Ovary (tissue), 9 donors: ENCODE measurements around the gene NAP1L5. TPM values are rescaled to one million over a fixed set of nuclear protein-coding genes. Genes with fewer than 3 reads are reported as not detected.

Source experiments
- DNase-seq, 5 donors: peaks; one replicate each; pipeline ENCODE4 v3.0.0-alpha.2; 2019 to 2020
- H3K27ac ChIP-seq, 2 donors: fragments of 200-600 bp; one replicate each; pipeline versions ENCODE4 v1.5.1 to v1.8.0; 2019 to 2022
- H3K27me3 ChIP-seq: fragments of 200-600 bp; one replicate; pipeline ENCODE4 v1.8.0; 2022
- H3K36me3 ChIP-seq: fragments of 200-600 bp; sonication (generic); one replicate; pipeline ENCODE4 v1.5.1; 2019
- H3K4me1 ChIP-seq: one replicate; pipeline ENCODE4 v1.8.1; 2013; ENCODE audit warnings: mild to moderate bottlenecking, moderate library complexity; ENCODE audit not compliant: insufficient read depth
- H3K4me3 ChIP-seq: fragments of 200-600 bp; sonication (generic); one replicate; pipeline ENCODE4 v1.5.1; 2017
- H3K9me3 ChIP-seq, 2 donors: fragments of 200-600 bp in 1 of 2; sonication (generic) in 1 of 2; one replicate each; pipeline versions ENCODE4 v1.5.1 to v1.8.1; 2013 to 2019; ENCODE audit warnings: mild to moderate bottlenecking in 1 of 2, moderate library complexity in 1 of 2
- EP300 ChIP-seq: sonication (generic); formaldehyde crosslinking; IDR thresholded peaks from one replicate; pipeline ENCODE4 v1.6.1; 2017; ENCODE audit warnings: antibody characterized with exemption
- POLR2A ChIP-seq: fragments of 450-650 bp; IDR thresholded peaks from one replicate; pipeline ENCODE4 v1.6.1; 2017; ENCODE audit warnings: antibody characterized with exemption, mild to moderate bottlenecking, moderate library complexity
- WGBS, 3 donors: extraction: QIAGEN DNeasy Blood & Tissue Kit in 1 of 3; methylation state at CpG; one replicate each; pipeline versions ENCODE4 v1.1.5 to v1.1.7; 2013 to 2017; 5-methylcytosine and 5-hydroxymethylcytosine counted together
- intact Hi-C, 4 donors: fragments of 100-400 bp; cut with DNase I; formaldehyde crosslinking; loops; one replicate each; pipeline versions ENCODE4 v1.11.0 to v1.15.1; 2022 to 2023
- polyA plus RNA-seq, 2 donors: library from polyadenylated mRNA; stranded (reverse); fragments of 200-250 nt in 1 of 2; fragments of 350-450 nt in 1 of 2; fragmentation: Illumina TruSeq in 1 of 2; extraction: RNeasy Lipid Tissue Mini Kit (QIAGEN cat#74804) in 1 of 2; gene quantifications; one replicate each; pipeline ENCODE4 v1.2.3, GENCODE V29; 2013 to 2014
- total RNA-seq, 7 donors: library from RNA; depleted of rRNA in 2 of 7; stranded (reverse); fragments of >200 nt in 2 of 7; fragmentation: NEBNext Ultra II Directional in 3 of 7; extraction: Animal tissue kit (Norgen Biotek cat#: 25700) in 3 of 7; gene quantifications; one replicate each; pipeline versions ENCODE4 v1.1.0 to v1.2.4, GENCODE V29; 2016 to 2023
- TF ChIP-seq, protein P1 (sequence below), 3 donors: fragments of 450-650 bp in 2 of 3; fragments of 200-600 bp in 1 of 3; IDR thresholded peaks; one replicate each; pipeline versions ENCODE4 v1.5.1 to v1.8.0; 2016 to 2022; ENCODE audit warnings: antibody characterized with exemption in 3 of 3, mild to moderate bottlenecking in 1 of 3
- donor health status: DM: no; HTN: no; CAD: no; lungs with moderate emphysema.
- donor health status: DM: no; HTN: no; CAD: no.
- donor health status: Bipolar disorder and iron deficiency.
- donor health status: DM: yes; HTN: yes; CAD: no.
- donor health status: DM: no; HTN: no; CAD: no.
- donor health status: DM: yes; HTN: yes; CAD: no.

NAP1L5 gene
- total and polyA plus RNA-seq, 9 donors = 7.6 to 18.3 (median 11.4) TPM

DNA sequence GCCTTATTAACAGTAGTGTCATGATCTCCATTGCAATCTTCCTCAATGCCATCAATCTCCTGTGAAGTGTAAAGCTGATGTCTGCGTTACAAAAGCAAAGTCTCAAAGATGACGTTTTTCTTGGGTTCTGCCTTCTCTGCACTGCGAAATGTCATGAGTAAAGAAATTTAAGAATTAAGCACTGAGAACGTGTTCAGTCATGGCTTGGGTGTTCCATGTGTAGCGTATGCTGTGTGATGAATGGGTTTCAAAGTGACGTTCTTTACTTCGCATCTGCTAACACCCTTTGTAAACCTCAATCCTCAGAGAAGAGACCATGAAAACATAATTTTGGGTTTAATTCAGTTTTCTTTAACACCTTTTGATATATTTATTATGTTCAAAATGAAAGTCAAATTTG is 999 bp downstream of the NAP1L5 start:
- Histone ChIP-seq H3K9me3 (no peaks in the 10 kb centered on the region), H3K4me1 (peaks cover 6% of the 10 kb centered on the region), H3K27me3 (no peaks in the 10 kb centered on the region), H3K27ac (no peak overlapping the region), H3K36me3 (no peaks in the 10 kb centered on the region), H3K4me3 (peak overlapping the region; percentile 58)
- no peak for DNase-seq
- intact Hi-C loops = no loop called here
- TF ChIP-seq EP300 = no peak
- TF ChIP-seq POLR2A = no peak
- TF ChIP-seq, protein P1, sequence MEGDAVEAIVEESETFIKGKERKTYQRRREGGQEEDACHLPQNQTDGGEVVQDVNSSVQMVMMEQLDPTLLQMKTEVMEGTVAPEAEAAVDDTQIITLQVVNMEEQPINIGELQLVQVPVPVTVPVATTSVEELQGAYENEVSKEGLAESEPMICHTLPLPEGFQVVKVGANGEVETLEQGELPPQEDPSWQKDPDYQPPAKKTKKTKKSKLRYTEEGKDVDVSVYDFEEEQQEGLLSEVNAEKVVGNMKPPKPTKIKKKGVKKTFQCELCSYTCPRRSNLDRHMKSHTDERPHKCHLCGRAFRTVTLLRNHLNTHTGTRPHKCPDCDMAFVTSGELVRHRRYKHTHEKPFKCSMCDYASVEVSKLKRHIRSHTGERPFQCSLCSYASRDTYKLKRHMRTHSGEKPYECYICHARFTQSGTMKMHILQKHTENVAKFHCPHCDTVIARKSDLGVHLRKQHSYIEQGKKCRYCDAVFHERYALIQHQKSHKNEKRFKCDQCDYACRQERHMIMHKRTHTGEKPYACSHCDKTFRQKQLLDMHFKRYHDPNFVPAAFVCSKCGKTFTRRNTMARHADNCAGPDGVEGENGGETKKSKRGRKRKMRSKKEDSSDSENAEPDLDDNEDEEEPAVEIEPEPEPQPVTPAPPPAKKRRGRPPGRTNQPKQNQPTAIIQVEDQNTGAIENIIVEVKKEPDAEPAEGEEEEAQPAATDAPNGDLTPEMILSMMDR (IDR thresholded peaks at IDR 0.05) = no peak
- 54 to 59% (median 58%) methylated on average over 7 of the region's 7 CpGs for WGBS, 3 donors

DNA sequence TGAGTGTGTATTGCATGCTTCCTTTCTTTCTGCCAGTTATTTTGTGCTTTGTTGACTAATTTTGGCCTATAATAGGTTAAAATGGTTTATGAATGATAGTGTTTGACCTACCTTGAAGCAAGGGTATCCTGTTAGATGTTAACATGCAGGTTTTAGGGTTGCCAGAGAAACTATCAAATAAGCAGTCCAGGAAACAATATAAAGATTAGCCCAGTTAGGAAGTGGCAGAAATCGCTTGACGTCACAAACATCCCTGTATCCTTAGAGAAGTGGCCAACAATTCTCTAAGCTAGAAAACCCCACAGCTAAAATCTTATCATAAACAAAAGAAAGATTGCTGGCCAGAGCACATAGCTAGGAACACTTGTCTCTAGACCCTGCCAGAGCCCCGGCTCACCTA is 3.8 kb downstream of the NAP1L5 start:
- peaks cover 6% of the 10 kb centered on the region for H3K4me1 ChIP-seq
- H3K36me3 ChIP-seq = no peaks in the 10 kb centered on the region
- no peaks in the 10 kb centered on the region for H3K9me3 ChIP-seq
- TF ChIP-seq POLR2A = no peak
- TF ChIP-seq, protein P1 (IDR thresholded peaks at IDR 0.05) = no peak
- no peak for TF ChIP-seq EP300
- H3K27ac ChIP-seq = no peak overlapping the region
- WGBS, 3 donors = 77 to 85% (median 81%) methylated on average over 3 of the region's 3 CpGs
- H3K27me3 ChIP-seq = no peaks in the 10 kb centered on the region
- H3K4me3 ChIP-seq = no peak overlapping the region
- DNase-seq = no peak
- intact Hi-C loops = no loop called here

DNA sequence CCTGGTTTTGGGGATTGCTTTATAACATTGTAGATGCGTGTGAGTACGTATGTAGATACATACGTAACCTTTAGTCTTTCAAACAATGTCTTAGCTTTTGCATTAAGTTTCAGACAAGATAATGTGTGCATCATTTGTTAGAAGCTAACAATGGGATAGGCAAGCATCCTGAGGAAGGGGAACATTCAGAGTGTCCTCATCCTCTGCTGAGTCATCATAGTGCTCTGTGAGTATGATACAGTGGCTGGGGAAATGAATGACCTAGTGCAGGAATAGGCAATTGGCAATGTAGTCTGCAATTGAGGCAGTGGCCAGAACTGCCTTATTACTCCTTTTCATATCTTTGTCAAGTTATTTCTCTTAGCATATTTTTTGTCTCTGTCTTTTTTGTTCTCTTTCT is 7.3 kb downstream of the NAP1L5 start:
- no peaks in the 10 kb centered on the region for H3K36me3 ChIP-seq
- no peaks in the 10 kb centered on the region for H3K4me1 ChIP-seq
- intact Hi-C loops = no loop called here

DNA sequence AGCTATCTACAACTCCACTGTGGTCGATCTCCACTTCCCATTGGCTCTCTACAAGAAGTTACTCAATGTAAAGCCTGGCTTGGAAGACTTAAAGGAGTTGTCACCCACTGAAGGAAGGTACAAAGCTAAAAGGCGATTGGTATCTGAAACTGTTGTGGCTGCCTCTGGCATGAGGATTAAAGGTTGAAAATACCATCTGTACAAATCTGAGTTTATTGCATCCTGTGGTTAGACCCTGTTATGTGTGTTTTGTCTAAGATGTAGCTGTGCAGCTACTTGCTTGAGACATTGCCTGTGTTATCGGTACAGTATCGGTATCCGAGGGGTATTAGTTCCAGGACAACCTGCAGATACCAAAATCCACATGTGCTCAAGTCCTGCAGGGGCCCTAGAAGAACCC is 16.4 kb downstream of the NAP1L5 start:
- DNase-seq = no peak
- no peak overlapping the region for H3K4me3 ChIP-seq
- intact Hi-C loops = no loop called here
- H3K9me3 ChIP-seq = peaks cover 0 to 3% of the 10 kb centered on the region in 2 donors
- H3K36me3 ChIP-seq = no peaks in the 10 kb centered on the region
- TF ChIP-seq EP300 = no peak
- no peak for TF ChIP-seq POLR2A
- TF ChIP-seq, protein P1 (IDR thresholded peaks at IDR 0.05) = no peak
- H3K27ac ChIP-seq = no peak overlapping the region
- H3K4me1 ChIP-seq = no peaks in the 10 kb centered on the region
- WGBS, 3 donors = 92 to 96% (median 96%) methylated on average over 5 of the region's 5 CpGs
- no peaks in the 10 kb centered on the region for H3K27me3 ChIP-seq

More for the DNA sequence above, 7.3 kb downstream of the NAP1L5 start:
- Histone ChIP-seq H3K27ac (no peak overlapping the region), H3K9me3 (no peaks in the 10 kb centered on the region), H3K27me3 (no peaks in the 10 kb centered on the region), H3K4me3 (no peak overlapping the region)
- TF ChIP-seq, protein P1 (IDR thresholded peaks at IDR 0.05) = no peak
- TF ChIP-seq POLR2A (no peak), EP300 (no peak)
- WGBS, 3 donors = 79 to 100% (median 97%) methylated on average over 3 of the region's 3 CpGs
- DNase-seq = no peak

DNA sequence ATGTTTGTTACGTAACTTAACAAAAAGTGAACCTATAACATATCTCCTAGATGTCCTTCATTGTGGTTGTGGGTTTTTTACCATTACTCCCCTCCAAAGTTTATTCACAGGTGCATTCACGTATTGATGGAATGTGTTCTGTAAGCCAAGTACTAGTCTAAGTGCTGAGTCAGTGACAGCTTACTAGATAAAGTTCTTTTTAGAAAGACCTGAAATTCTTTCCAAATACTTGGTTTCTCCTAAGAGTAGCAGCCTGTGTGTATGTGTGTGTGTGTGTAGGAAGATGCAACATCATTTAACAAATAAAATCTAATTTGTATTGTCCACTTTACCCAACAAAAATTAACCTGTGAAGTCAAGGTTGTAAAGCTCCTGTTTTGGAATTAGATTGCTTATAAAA is 22.1 kb downstream of the NAP1L5 start:
- no peak for DNase-seq
- H3K36me3 ChIP-seq = no peaks in the 10 kb centered on the region
- no peak overlapping the region for H3K4me3 ChIP-seq
- no peaks in the 10 kb centered on the region for H3K9me3 ChIP-seq
- H3K27ac ChIP-seq = no peak overlapping the region
- no peaks in the 10 kb centered on the region for H3K27me3 ChIP-seq
- intact Hi-C loops = no loop called here
- WGBS, 3 donors = 74 to 78% (median 74%) methylated on average over 2 of the region's 2 CpGs
- no peaks in the 10 kb centered on the region for H3K4me1 ChIP-seq
- TF ChIP-seq POLR2A (no peak), EP300 (no peak)
- TF ChIP-seq, protein P1 (IDR thresholded peaks at IDR 0.05) = no peak
